ENCODE results near the gene DUSP9.

Gene DUSP9

GRCh38 chrX:153633607-153634180, 13.3 kb upstream of the DUSP9 start:
- Histone ChIP-seq H3K27me3 (replicated peaks) (no peaks in the 10 kb centered on the region), H3K27ac (no peak overlapping the region), H3K36me3 (replicated peaks) (no peaks in the 10 kb centered on the region), H3K4me3 (ENCODE audit: low read depth, low read length) (no peak overlapping the region)
- no peak for TF ChIP-seq CTCF (IDR thresholded peaks at IDR 0.05; ENCODE audit: low read depth, low read length, missing control alignments)
- in situ Hi-C loops (cut with HindIII; ENCODE audit: low pct_ligation_motif_present, low sequenced_read_pairs), result no loop called here
- DNase-seq, result no peak

DNA sequence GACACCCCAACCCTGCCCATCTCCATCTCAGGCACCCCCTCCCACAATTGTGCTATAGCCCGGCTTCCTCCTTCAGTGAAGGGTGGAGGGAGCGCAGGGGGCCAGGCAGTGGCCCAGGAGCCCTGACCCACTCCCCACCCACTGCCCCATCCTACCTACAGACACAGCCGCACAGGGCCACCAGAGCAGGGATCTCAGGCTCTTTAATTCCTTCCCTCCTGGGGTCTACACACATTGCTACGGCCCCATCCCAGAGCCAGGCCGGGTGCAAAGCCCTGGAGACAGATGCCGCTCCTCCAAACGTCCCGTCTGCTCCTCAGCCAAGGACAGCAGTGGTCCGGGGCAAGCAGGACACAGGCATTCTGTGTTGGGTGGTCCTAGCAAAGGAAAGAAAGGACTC, 12.8 kb upstream of the DUSP9 start:
- in situ Hi-C loops (cut with HindIII; ENCODE audit: low pct_ligation_motif_present, low sequenced_read_pairs), result no loop called here
- no peak for TF ChIP-seq CTCF (IDR thresholded peaks at IDR 0.05; ENCODE audit: low read depth, low read length, missing control alignments)
- no peaks in the 10 kb centered on the region for H3K27me3 ChIP-seq (replicated peaks)
- H3K4me3 ChIP-seq (ENCODE audit: low read depth, low read length), result no peak overlapping the region
- DNase-seq, result no peak
- no peak overlapping the region for H3K27ac ChIP-seq
- H3K36me3 ChIP-seq (replicated peaks), result no peaks in the 10 kb centered on the region

GRCh38 chrX:153634832-153635231, 12.2 kb upstream of the DUSP9 start:
- Histone ChIP-seq H3K27ac (no peak overlapping the region), H3K27me3 (replicated peaks) (no peaks in the 10 kb centered on the region), H3K36me3 (replicated peaks) (no peaks in the 10 kb centered on the region), H3K4me3 (ENCODE audit: low read depth, low read length) (no peak overlapping the region)
- TF ChIP-seq CTCF (IDR thresholded peaks at IDR 0.05; ENCODE audit: low read depth, low read length, missing control alignments), result no peak
- no peak for DNase-seq
- in situ Hi-C loops (cut with HindIII; ENCODE audit: low pct_ligation_motif_present, low sequenced_read_pairs), result no loop called here

GRCh38 chrX:153635388-153635787, 11.6 kb upstream of the DUSP9 start:
- Histone ChIP-seq H3K4me3 (ENCODE audit: low read depth, low read length) (no peak overlapping the region), H3K27me3 (replicated peaks) (no peaks in the 10 kb centered on the region), H3K36me3 (replicated peaks) (no peaks in the 10 kb centered on the region), H3K27ac (no peak overlapping the region)
- no peak for DNase-seq
- TF ChIP-seq CTCF (IDR thresholded peaks at IDR 0.05; ENCODE audit: low read depth, low read length, missing control alignments), result no peak
- in situ Hi-C loops (cut with HindIII; ENCODE audit: low pct_ligation_motif_present, low sequenced_read_pairs), result no loop called here

- in situ Hi-C loops (cut with HindIII; ENCODE audit: low pct_ligation_motif_present, low sequenced_read_pairs), result no loop called here
- Histone ChIP-seq H3K36me3 (replicated peaks) (no peaks in the 10 kb centered on the region), H3K27ac (no peak overlapping the region), H3K4me3 (ENCODE audit: low read depth, low read length) (no peak overlapping the region), H3K27me3 (replicated peaks) (no peaks in the 10 kb centered on the region)
- peak; percentile 62 for TF ChIP-seq CTCF (IDR thresholded peaks at IDR 0.05; ENCODE audit: low read depth, low read length, missing control alignments)
- no peak for DNase-seq
Observed at GRCh38 chrX:153635788-153636668, 11.0 kb upstream of the DUSP9 start.

All from brain microvascular endothelial cell (primary cell).